HL-60 (cell line): ENCODE measurements around the gene CPVL.

Experiments
- CTCF ChIP-seq: IDR thresholded peaks from one replicate; pipeline ENCODE4 v1.5.1; 2011; ENCODE audit warnings: low read length, control low read depth, inconsistent platforms; ENCODE audit not compliant: insufficient read depth
- GABPA ChIP-seq: IDR thresholded peaks from 2 replicates; pipeline ENCODE4 v1.6.1; 2012; ENCODE audit warnings: low read depth
- POLR2AphosphoS5 ChIP-seq: IDR thresholded peaks from 2 replicates; pipeline ENCODE4 v1.6.1; 2012; ENCODE audit warnings: low read depth

- TF ChIP-seq CTCF (no peak), POLR2AphosphoS5 (no peak), GABPA (no peak)
These were observed 69.7 kb downstream of the CPVL start for GRCh38 chr7:29076631-29077030.
